HCT116 (cell line): ENCODE data around the gene ARL6IP4. TPM values are rescaled to one million over a fixed set of nuclear protein-coding genes. Genes with fewer than 3 reads are reported as not detected.

Experiments
- ATAC-seq: fragments of 200-7000 bp; cut with Tn5 transposase; 2 replicates; pipeline ENCODE4 v1.9.1; 2020; ENCODE audit warnings: mild to moderate bottlenecking, moderate library complexity
- BruUV-seq: library from RNA; stranded (reverse); fragments of 400-500 nt; replicated peaks from 2 replicates; lab custom pipeline; 2021; lab: Mats Ljungman, UMichigan
- CTCF ChIA-PET: fragments of 300-600 bp; sonication (Branson Sonifier 250); formaldehyde crosslinking; loops from one replicate; lab custom pipeline; 2021; ENCODE audit warnings: antibody characterized with exemption; lab: Charles Lee
- POLR2A ChIA-PET: fragments of 300-600, 350-600 bp; sonication (Branson Sonifier 250); formaldehyde crosslinking; loops from one replicate; lab custom pipeline; 2021; ENCODE audit warnings: antibody characterized with exemption; lab: Charles Lee
- RAD21 ChIA-PET, 2 experiments: fragments of 300-600 bp; sonication (Branson Sonifier 250); formaldehyde crosslinking; loops; one replicate each; lab custom pipeline; 2023; ENCODE audit warnings: low total read pairs in 2 of 2; ENCODE audit not compliant: uncharacterized antibody in 2 of 2, unreplicated experiment in 2 of 2, low non-redundant PET in 1 of 2; lab: Charles Lee
- DNase-seq: peaks from one replicate; pipeline ENCODE4 v3.0.0-alpha.2; 2010; ENCODE audit warnings: low read depth, low spot score
- H2AFZ ChIP-seq: fragments of 200-600 bp; shearing (Covaris generic), sonication (generic); 2 replicates; pipeline ENCODE4 v1.6.1; 2017; ENCODE audit warnings: low read depth, mixed run types, mixed read lengths, antibody characterized with exemption, low read length; ENCODE audit not compliant: poor library complexity, severe bottlenecking
- H3K27ac ChIP-seq: 2 replicates; pipeline ENCODE4 v1.5.1; 2012; ENCODE audit warnings: low read depth, low read length
- H3K27me3 ChIP-seq: fragments of 200-600 bp; sonication (generic); 2 replicates; pipeline ENCODE4 v1.6.1; 2016; ENCODE audit warnings: mixed run types, low read length, mixed read lengths; ENCODE audit not compliant: insufficient read depth
- H3K36me3 ChIP-seq, 2 experiments: fragments of 200-500 bp in 1 of 2; fragments of 200-600 bp in 1 of 2; sonication (Bioruptor generic) in 1 of 2; sonication (generic) in 1 of 2; 2 replicates each; pipeline versions ENCODE4 v1.5.1 to v1.6.1; 2014 to 2016; ENCODE audit warnings: low read length in 2 of 2, inconsistent platforms in 1 of 2, mixed read lengths in 1 of 2, mixed run types in 1 of 2; ENCODE audit not compliant: insufficient read depth in 2 of 2, control insufficient read depth in 1 of 2
- H3K4me1 ChIP-seq, 2 experiments: fragments of 200-600 bp in 1 of 2; sonication (generic) in 1 of 2; 2 replicates each; pipeline versions ENCODE4 v1.5.1 to v1.6.1; 2012 to 2017; ENCODE audit warnings: low read length in 2 of 2, inconsistent platforms in 1 of 2, mild to moderate bottlenecking in 1 of 2, mixed read lengths in 1 of 2, mixed run types in 1 of 2, moderate library complexity in 1 of 2; ENCODE audit not compliant: insufficient read depth in 2 of 2, control insufficient read depth in 1 of 2
- H3K4me2 ChIP-seq: fragments of 200-600 bp; sonication (generic); 2 replicates; pipeline ENCODE4 v1.6.1; 2017; ENCODE audit warnings: mixed run types, low read length, mixed read lengths
- H3K4me3 ChIP-seq, 2 experiments: fragments of 200-600 bp in 1 of 2; sonication (generic) in 1 of 2; replicated peaks in 1 of 2; 2 replicates each; pipeline ENCODE4 v1.5.1; 2011 to 2016; ENCODE audit warnings: low read length in 2 of 2, control low read depth in 1 of 2, low read depth in 1 of 2, mild to moderate bottlenecking in 1 of 2, mixed read lengths in 1 of 2, mixed run types in 1 of 2
- H3K79me2 ChIP-seq: fragments of 200-600 bp; sonication (generic); 2 replicates; pipeline ENCODE4 v1.6.1; 2017; ENCODE audit warnings: mild to moderate bottlenecking, mixed run types, low read length, moderate library complexity, mixed read lengths; ENCODE audit not compliant: insufficient read depth
- H3K9ac ChIP-seq: fragments of 200-600 bp; sonication (generic); 2 replicates; pipeline ENCODE4 v1.6.1; 2016; ENCODE audit warnings: low read length, mixed read lengths
- H3K9me2 ChIP-seq: fragments of 200-600 bp; sonication (generic), shearing (Covaris generic); 2 replicates; pipeline ENCODE4 v1.6.1; 2017; ENCODE audit warnings: mixed run types, mild to moderate bottlenecking, moderate library complexity; ENCODE audit not compliant: insufficient read depth
- H3K9me3 ChIP-seq, 2 experiments: fragments of 200-500 bp in 1 of 2; fragments of 200-600 bp in 1 of 2; sonication (Bioruptor generic) in 1 of 2; sonication (generic) in 1 of 2; 2 replicates each; pipeline ENCODE4 v1.6.1; 2014 to 2017; ENCODE audit warnings: low read length in 2 of 2, mixed read lengths in 2 of 2, inconsistent platforms in 1 of 2, low read depth in 1 of 2, mild to moderate bottlenecking in 1 of 2, mixed run types in 1 of 2, moderate library complexity in 1 of 2; ENCODE audit not compliant: control insufficient read depth in 1 of 2, insufficient read depth in 1 of 2
- H4K20me1 ChIP-seq: fragments of 200-600 bp; sonication (generic), shearing (Covaris generic); 2 replicates; pipeline ENCODE4 v1.6.1; 2017; ENCODE audit warnings: mixed run types, mild to moderate bottlenecking, moderate library complexity; ENCODE audit not compliant: insufficient read depth
- ATF3 ChIP-seq: IDR thresholded peaks from 2 replicates; pipeline ENCODE4 v1.6.1; 2012
- CBX3 ChIP-seq: IDR thresholded peaks from 2 replicates; pipeline ENCODE4 v1.6.1; 2012; ENCODE audit warnings: low read depth
- CTCF ChIP-seq, 3 experiments: fragments of 200-600 bp in 1 of 3; sonication (generic) in 1 of 3; IDR thresholded peaks in 2 of 3; conservative IDR thresholded peaks in 1 of 3; 2 replicates each; pipeline ENCODE4 v1.5.1; 2012 to 2017; ENCODE audit warnings: low read depth in 2 of 3, low read length in 2 of 3, antibody characterized with exemption in 1 of 3, borderline replicate concordance in 1 of 3, control low read depth in 1 of 3, mild to moderate bottlenecking in 1 of 3, mixed read lengths in 1 of 3, mixed run types in 1 of 3, moderate library complexity in 1 of 3; ENCODE audit not compliant: insufficient read depth in 1 of 3
- EGR1 ChIP-seq: IDR thresholded peaks from 2 replicates; pipeline ENCODE4 v1.6.1; 2012; ENCODE audit warnings: low read depth
- ELF1 ChIP-seq: IDR thresholded peaks from 2 replicates; pipeline ENCODE4 v1.6.1; 2012; ENCODE audit warnings: low read depth, borderline replicate concordance
- EZH2 ChIP-seq: fragments of 200-600 bp; sonication (generic); IDR thresholded peaks from 2 replicates; pipeline ENCODE4 v1.6.1; 2017; ENCODE audit warnings: antibody characterized with exemption, mixed run types
- EZH2phosphoT487 ChIP-seq: fragments of 200-600 bp; IDR thresholded peaks from 2 replicates; pipeline ENCODE4 v1.6.1; 2018; ENCODE audit warnings: antibody characterized with exemption, borderline replicate concordance
- JUND ChIP-seq: IDR thresholded peaks from 2 replicates; pipeline ENCODE4 v1.6.1; 2012
- MAX ChIP-seq: IDR thresholded peaks from 2 replicates; pipeline ENCODE4 v1.6.1; 2012
- SIN3A ChIP-seq: IDR thresholded peaks from 2 replicates; pipeline ENCODE4 v1.6.1; 2012; ENCODE audit warnings: low read depth
- YY1 ChIP-seq: IDR thresholded peaks from 2 replicates; pipeline ENCODE4 v1.6.1; 2011; ENCODE audit warnings: low read length, low read depth, moderate library complexity, mild to moderate bottlenecking; ENCODE audit not compliant: insufficient replicate concordance; ENCODE audit errors: extremely low read depth
- intact Hi-C: fragments of 100-400 bp; cut with micrococcal nuclease; formaldehyde crosslinking; loops from 2 replicates; pipeline ENCODE4 v1.10.0; 2022
- total RNA-seq: library from RNA; stranded (reverse); gene quantifications from one replicate; pipeline ENCODE4 v1.2.1, GENCODE V29; 2021; ENCODE audit not compliant: unreplicated experiment

ARL6IP4 gene
- total RNA-seq, 1 experiment from 2014 or later: 128 TPM

- Histone ChIP-seq H3K79me2 (peaks cover 3% of the 10 kb centered on the region; the same call in 1 of the 2 replicates), H3K4me1 (peaks cover 22 to 35% of the 10 kb centered on the region in 2 experiments), H3K4me3 (peak overlapping the region in 1 of 2 experiments; percentile 30; a peak in 1 of 4 replicates)
- peak; percentile 6; the same call in 1 of the 2 replicates for TF ChIP-seq MAX
- TF ChIP-seq CTCF (IDR thresholded peaks at IDR 0.05 in 2 of 3, conservative IDR thresholded peaks at IDR 0.05 in 1 of 3; ENCODE audit: borderline replicate concordance in 1 of 3, insufficient read depth in 1 of 3, low read depth in 2 of 3, low read length in 2 of 3): no peak
- TF ChIP-seq, all 23 proteins: peak for 1
- no peaks in the 10 kb centered on the region for H3K36me3 ChIP-seq
- H3K9me3 ChIP-seq: no peaks in the 10 kb centered on the region
- no TSS peak for BruUV-seq
- ChIA-PET POLR2A (interaction anchor here (0.7 to 1.6 kb wide), 6 partner anchors 8 to 290 kb away, joined by 3 to 11 read pairs (median 4); partner anchors contain the start of genes MPHOSPH9, MTRFR and OGFOD2), RAD21 (interaction anchor here in 1 of 2 experiments (0.8 to 1.0 kb wide), 3 partner anchors 9 to 266 kb away, joined by 3 to 4 read pairs (median 3); partner anchors contain the start of genes MPHOSPH9, MTRFR and OGFOD2), CTCF (interaction anchor here (1.0 to 1.2 kb wide), 2 partner anchors 106 to 271 kb away, joined by 4 to 8 read pairs; no protein-coding TSS in a partner anchor)
- ATAC-seq: no peak
- no peak for DNase-seq
- no peak overlapping the region for H3K27ac ChIP-seq
- H3K4me2 ChIP-seq: peak overlapping the region; percentile 86
- H3K27me3 ChIP-seq: no peaks in the 10 kb centered on the region
- H2AFZ ChIP-seq: peak overlapping the region; percentile 42
- H3K9me2 ChIP-seq: no peaks in the 10 kb centered on the region
- H3K9ac ChIP-seq: peak overlapping the region; percentile 54
- no peaks in the 10 kb centered on the region for H4K20me1 ChIP-seq
- intact Hi-C loops: no loop called here
These were observed 13.5 kb upstream of the ARL6IP4 start for GRCh38 chr12:122966743-122967550.

- Histone ChIP-seq H3K9me3 (no peaks in the 10 kb centered on the region), H3K27me3 (no peaks in the 10 kb centered on the region), H3K4me3 (no peak overlapping the region), H3K9me2 (no peaks in the 10 kb centered on the region), H3K79me2 (no peaks in the 10 kb centered on the region), H3K9ac (no peak overlapping the region), H4K20me1 (no peaks in the 10 kb centered on the region), H3K36me3 (no peaks in the 10 kb centered on the region), H3K4me2 (no peak overlapping the region), H2AFZ (no peak overlapping the region), H3K4me1 (peaks cover 20 to 34% of the 10 kb centered on the region in 2 experiments), H3K27ac (no peak overlapping the region)
- no peak for DNase-seq
- BruUV-seq: no TSS peak
- POLR2A ChIA-PET: no interaction called here
- RAD21 ChIA-PET: no interaction called here
- intact Hi-C loops: no loop called here
- TF ChIP-seq JUND: no peak
- TF ChIP-seq CBX3: no peak
- TF ChIP-seq ATF3: no peak
- no peak for TF ChIP-seq EZH2phosphoT487
- no peak for TF ChIP-seq ELF1
- no peak for TF ChIP-seq EGR1
- TF ChIP-seq YY1: no peak
- no peak for TF ChIP-seq EZH2
- TF ChIP-seq SIN3A: no peak
- CTCF ChIA-PET: no interaction called here
- no peak for ATAC-seq
These were observed 12.4 kb upstream of the ARL6IP4 start for GRCh38 chr12:122968104-122968503.
